Measurements from ENCODE around the gene LARP1.

- TF ChIP-seq, protein P1, sequence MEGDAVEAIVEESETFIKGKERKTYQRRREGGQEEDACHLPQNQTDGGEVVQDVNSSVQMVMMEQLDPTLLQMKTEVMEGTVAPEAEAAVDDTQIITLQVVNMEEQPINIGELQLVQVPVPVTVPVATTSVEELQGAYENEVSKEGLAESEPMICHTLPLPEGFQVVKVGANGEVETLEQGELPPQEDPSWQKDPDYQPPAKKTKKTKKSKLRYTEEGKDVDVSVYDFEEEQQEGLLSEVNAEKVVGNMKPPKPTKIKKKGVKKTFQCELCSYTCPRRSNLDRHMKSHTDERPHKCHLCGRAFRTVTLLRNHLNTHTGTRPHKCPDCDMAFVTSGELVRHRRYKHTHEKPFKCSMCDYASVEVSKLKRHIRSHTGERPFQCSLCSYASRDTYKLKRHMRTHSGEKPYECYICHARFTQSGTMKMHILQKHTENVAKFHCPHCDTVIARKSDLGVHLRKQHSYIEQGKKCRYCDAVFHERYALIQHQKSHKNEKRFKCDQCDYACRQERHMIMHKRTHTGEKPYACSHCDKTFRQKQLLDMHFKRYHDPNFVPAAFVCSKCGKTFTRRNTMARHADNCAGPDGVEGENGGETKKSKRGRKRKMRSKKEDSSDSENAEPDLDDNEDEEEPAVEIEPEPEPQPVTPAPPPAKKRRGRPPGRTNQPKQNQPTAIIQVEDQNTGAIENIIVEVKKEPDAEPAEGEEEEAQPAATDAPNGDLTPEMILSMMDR (IDR thresholded peaks at IDR 0.05) = no peak
- TF ChIP-seq POLR2A (IDR thresholded peaks at IDR 0.05) = no peak
- peak in 2 of 3 donors; percentile 8 to 10 for TF ChIP-seq POLR2AphosphoS5 (IDR thresholded peaks at IDR 0.05)
These were observed 1.1 kb downstream of the LARP1 start for GRCh38 chr5:154756009-154756867.
